Upper lobe of left lung (tissue), 6 donors: ENCODE results near the gene RNF114. TPM values are rescaled to one million over a fixed set of nuclear protein-coding genes. Genes with fewer than 3 reads are reported as not detected.

Experiments used
- ATAC-seq, 2 donors: fragments of 200-7000 bp; cut with Tn5 transposase; one replicate each; pipeline ENCODE4 v1.9.1; 2022; ENCODE audit warnings: mild to moderate bottlenecking in 2 of 2, moderate library complexity in 2 of 2; ENCODE audit not compliant: low FRiP score in 2 of 2
- DNase-seq, 2 donors: peaks; one replicate each; pipeline ENCODE4 v3.0.0-alpha.2; 2019 to 2020
- H3K27ac ChIP-seq, 4 donors: fragments of 200-600 bp; sonication (generic); one replicate each; pipeline ENCODE4 v1.5.1; 2016 to 2019
- H3K27me3 ChIP-seq, 4 donors: fragments of 200-600 bp; sonication (generic); one replicate each; pipeline ENCODE4 v1.5.1; 2017 to 2019
- H3K36me3 ChIP-seq, 4 donors: fragments of 200-600 bp; sonication (generic); one replicate each; pipeline ENCODE4 v1.5.1; 2016 to 2019
- H3K4me1 ChIP-seq, 4 donors: fragments of 200-600 bp; sonication (generic); one replicate each; pipeline ENCODE4 v1.5.1; 2018 to 2019
- H3K4me3 ChIP-seq, 4 donors: fragments of 200-600 bp; sonication (generic); one replicate each; pipeline ENCODE4 v1.5.1; 2017 to 2019; ENCODE audit warnings: mild to moderate bottlenecking in 2 of 4, moderate library complexity in 1 of 4
- H3K9me3 ChIP-seq, 4 donors: fragments of 200-600 bp; sonication (generic); one replicate each; pipeline ENCODE4 v1.5.1; 2018 to 2019
- CTCF ChIP-seq, 6 experiments: fragments of 450-650 bp in 4 of 6; fragments of 200-600 bp in 2 of 6; sonication (generic) in 2 of 6; IDR thresholded peaks; one replicate each; pipeline ENCODE4 v1.5.1; 2016 to 2019; ENCODE audit warnings: antibody characterized with exemption in 6 of 6
- EP300 ChIP-seq, 4 donors: sonication (generic); formaldehyde crosslinking; IDR thresholded peaks; one replicate each; pipeline ENCODE4 v1.5.1; 2017; ENCODE audit warnings: antibody characterized with exemption in 4 of 4, control low read depth in 2 of 4
- POLR2A ChIP-seq, 4 donors: fragments of 450-650 bp; IDR thresholded peaks; one replicate each; pipeline ENCODE4 v1.5.1; 2016 to 2017; ENCODE audit warnings: antibody characterized with exemption in 4 of 4, mild to moderate bottlenecking in 2 of 4
- POLR2AphosphoS5 ChIP-seq, 2 donors: sonication (generic); formaldehyde crosslinking; IDR thresholded peaks; one replicate each; pipeline ENCODE4 v1.5.1; 2017; ENCODE audit warnings: antibody characterized with exemption in 2 of 2
- WGBS, 2 donors: methylation state at CpG; one replicate each; pipeline ENCODE4 v1.1.5; 2017 to 2018; 5-methylcytosine and 5-hydroxymethylcytosine counted together
- total RNA-seq, 6 donors: library from RNA; depleted of rRNA in 4 of 6; stranded (reverse); fragments of >200 nt in 4 of 6; gene quantifications; one replicate each; pipeline versions ENCODE4 v1.1.0 to v1.2.1, GENCODE V29; 2016 to 2021
- donor health status: DM: no; HTN: no; CAD: no; lungs with moderate emphysema.
- donor health status: DM: no; HTN: yes; CAD: no; lungs with severe emphysema.

Gene RNF114
- total RNA-seq, 6 donors from 2014 or later, result 72.4 to 248 (median 173) TPM

GRCh38 chr20:49987868-49988690, 51.9 kb downstream of the RNF114 start:
- Histone ChIP-seq H3K9me3 (no peaks in the 10 kb centered on the region), H3K4me3 (no peak overlapping the region), H3K27me3 (no peaks in the 10 kb centered on the region), H3K27ac (peak overlapping the region; percentile 76 to 90 (median 82)), H3K36me3 (peaks cover 0 to 34% (median 2%) of the 10 kb centered on the region in 4 donors), H3K4me1 (peaks cover 28 to 63% (median 39%) of the 10 kb centered on the region in 4 donors)
- no peak for TF ChIP-seq CTCF (IDR thresholded peaks at IDR 0.05)
- no peak for TF ChIP-seq POLR2AphosphoS5 (IDR thresholded peaks at IDR 0.05)
- TF ChIP-seq POLR2A (IDR thresholded peaks at IDR 0.05), result no peak
- no peak for TF ChIP-seq EP300 (IDR thresholded peaks at IDR 0.05)
- 82 to 84% methylated on average over 14 to 18 of the region's 18 CpGs for WGBS, 2 donors
- DNase-seq (no peak), ATAC-seq (no peak)

- 45 to 47% methylated on average over 22 of the region's 22 CpGs for WGBS, 2 donors
- ATAC-seq, result peak in 1 of 2 donors; percentile 62
- H3K36me3 ChIP-seq, result peaks cover 0 to 26% (median 2%) of the 10 kb centered on the region in 4 donors
- no peaks in the 10 kb centered on the region for H3K27me3 ChIP-seq
- peak in 1 of 2 donors; percentile 55 for DNase-seq
- H3K27ac ChIP-seq, result peak overlapping the region; percentile 76 to 90 (median 82)
- TF ChIP-seq POLR2AphosphoS5 (IDR thresholded peaks at IDR 0.05), result peak; percentile 50 to 64
- TF ChIP-seq EP300 (IDR thresholded peaks at IDR 0.05), result peak in 2 of 4 donors; percentile 28 to 43
- no peak for TF ChIP-seq CTCF (IDR thresholded peaks at IDR 0.05)
- no peaks in the 10 kb centered on the region for H3K9me3 ChIP-seq
- no peak overlapping the region for H3K4me3 ChIP-seq
- peaks cover 25 to 51% (median 32%) of the 10 kb centered on the region in 4 donors for H3K4me1 ChIP-seq
These were observed 53.3 kb downstream of the RNF114 start for GRCh38 chr20:49989234-49990065.

- ATAC-seq (peak; percentile 22 to 39), DNase-seq (no peak)
- peaks cover 0 to 22% (median 2%) of the 10 kb centered on the region in 4 donors for H3K36me3 ChIP-seq
- peaks cover 25 to 46% (median 31%) of the 10 kb centered on the region in 4 donors for H3K4me1 ChIP-seq
- peak overlapping the region; percentile 76 to 90 (median 82) for H3K27ac ChIP-seq
- no peak overlapping the region for H3K4me3 ChIP-seq
- no peaks in the 10 kb centered on the region for H3K9me3 ChIP-seq
- TF ChIP-seq CTCF (IDR thresholded peaks at IDR 0.05) (no peak), POLR2A (IDR thresholded peaks at IDR 0.05) (no peak), EP300 (IDR thresholded peaks at IDR 0.05) (peak in 1 of 4 donors; percentile 28), POLR2AphosphoS5 (IDR thresholded peaks at IDR 0.05) (peak in 1 of 2 donors; percentile 47)
- 15 to 29% methylated on average over 9 of the region's 9 CpGs for WGBS, 2 donors
- H3K27me3 ChIP-seq, result no peaks in the 10 kb centered on the region
These were observed 54.1 kb downstream of the RNF114 start for GRCh38 chr20:49990271-49990720.

GRCh38 chr20:49993301-49993751, 57.1 kb downstream of the RNF114 start:
- no peak for TF ChIP-seq CTCF (IDR thresholded peaks at IDR 0.05)
- no peak for TF ChIP-seq POLR2A (IDR thresholded peaks at IDR 0.05)
- no peak for TF ChIP-seq EP300 (IDR thresholded peaks at IDR 0.05)
- TF ChIP-seq POLR2AphosphoS5 (IDR thresholded peaks at IDR 0.05), result no peak
- H3K36me3 ChIP-seq, result peaks cover 0 to 4% (median under 1%) of the 10 kb centered on the region in 4 donors
- WGBS, 2 donors, result 43 to 55% methylated on average over 6 of the region's 6 CpGs
- no peak overlapping the region for H3K4me3 ChIP-seq
- no peaks in the 10 kb centered on the region for H3K9me3 ChIP-seq
- no peaks in the 10 kb centered on the region for H3K27me3 ChIP-seq
- ATAC-seq (peak in 1 of 2 donors; percentile 13), DNase-seq (no peak)
- H3K4me1 ChIP-seq, result peaks cover 23 to 24% (median 23%) of the 10 kb centered on the region in 4 donors
- no peak overlapping the region for H3K27ac ChIP-seq
